IPS DF 6.9 (cell line): ENCODE results near the gene FOXO3.

ENCODE experiments used
- DNase-seq: peaks from one replicate; pipeline ENCODE4 v3.0.0-alpha.2; 2013; ENCODE audit warnings: low read depth, low spot score
- H3K27ac ChIP-seq: one replicate; pipeline ENCODE4 v1.5.1; 2013; ENCODE audit warnings: low read length, control low read depth
- H3K27me3 ChIP-seq: 2 replicates; pipeline ENCODE4 v1.6.1; 2013; ENCODE audit warnings: mild to moderate bottlenecking, low read length; ENCODE audit not compliant: control insufficient read depth, insufficient read depth
- H3K36me3 ChIP-seq: 2 replicates; pipeline ENCODE4 v1.6.1; 2013; ENCODE audit warnings: low read length; ENCODE audit not compliant: control insufficient read depth, insufficient read depth
- H3K4me1 ChIP-seq: 2 replicates; pipeline ENCODE4 v1.6.1; 2013; ENCODE audit warnings: low read length; ENCODE audit not compliant: control insufficient read depth, insufficient read depth
- H3K4me3 ChIP-seq: 2 replicates; pipeline ENCODE4 v1.5.1; 2013; ENCODE audit warnings: mild to moderate bottlenecking, low read length
- H3K9me3 ChIP-seq: 2 replicates; pipeline ENCODE4 v1.6.1; 2013; ENCODE audit warnings: low read length, inconsistent platforms; ENCODE audit not compliant: control insufficient read depth, insufficient read depth
- WGBS: extraction: QIAGEN DNeasy Blood & Tissue Kit; methylation state at CpG from one replicate; pipeline ENCODE4 v1.1.7; 2013; ENCODE audit warnings: mixed read lengths, missing lambda C conversion rate; ENCODE audit not compliant: insufficient read length, insufficient coverage; 5-methylcytosine and 5-hydroxymethylcytosine counted together

FOXO3 gene

GRCh38 chr6:108575905-108576494 lies 15.3 kb downstream of the FOXO3 start:
- no CpG with 5 or more reads among the region's 2 CpGs for WGBS
- Histone ChIP-seq H3K27ac (no peak overlapping the region), H3K9me3 (no peaks in the 10 kb centered on the region)

GRCh38 chr6:108576709-108577108 lies 16.0 kb downstream of the FOXO3 start:
- no peak for DNase-seq
- H3K27ac ChIP-seq = no peak overlapping the region
- WGBS = no CpG with 5 or more reads among the region's 1 CpG

More at GRCh38 chr6:108575905-108576494, 15.3 kb downstream of the FOXO3 start:
- Histone ChIP-seq H3K27me3 (no peaks in the 10 kb centered on the region), H3K4me1 (no peaks in the 10 kb centered on the region), H3K36me3 (no peaks in the 10 kb centered on the region), H3K4me3 (no peak overlapping the region)
- no peak for DNase-seq

GRCh38 chr6:108578166-108578565 lies 17.4 kb downstream of the FOXO3 start:
- no peaks in the 10 kb centered on the region for H3K36me3 ChIP-seq
- WGBS = no CpG with 5 or more reads among the region's 4 CpGs
- no peak overlapping the region for H3K27ac ChIP-seq

More at GRCh38 chr6:108576709-108577108, 16.0 kb downstream of the FOXO3 start:
- no peak overlapping the region for H3K4me3 ChIP-seq
- no peaks in the 10 kb centered on the region for H3K9me3 ChIP-seq
- H3K36me3 ChIP-seq = no peaks in the 10 kb centered on the region
- H3K27me3 ChIP-seq = no peaks in the 10 kb centered on the region
- no peaks in the 10 kb centered on the region for H3K4me1 ChIP-seq

GRCh38 chr6:108578595-108579327 lies 18.0 kb downstream of the FOXO3 start:
- Histone ChIP-seq H3K27ac (no peak overlapping the region), H3K9me3 (no peaks in the 10 kb centered on the region), H3K4me3 (no peak overlapping the region), H3K36me3 (no peaks in the 10 kb centered on the region), H3K4me1 (peaks cover 3% of the 10 kb centered on the region; the same call in 1 of the 2 replicates), H3K27me3 (no peaks in the 10 kb centered on the region)
- no CpG with 5 or more reads among the region's 9 CpGs for WGBS
- DNase-seq = no peak

More at GRCh38 chr6:108578166-108578565, 17.4 kb downstream of the FOXO3 start:
- DNase-seq = no peak
- no peaks in the 10 kb centered on the region for H3K27me3 ChIP-seq
- no peaks in the 10 kb centered on the region for H3K9me3 ChIP-seq
- H3K4me1 ChIP-seq = peaks cover 3% of the 10 kb centered on the region; the same call in 1 of the 2 replicates
- no peak overlapping the region for H3K4me3 ChIP-seq

GRCh38 chr6:108579328-108579721 lies 18.6 kb downstream of the FOXO3 start:
- H3K27me3 ChIP-seq = no peaks in the 10 kb centered on the region
- DNase-seq = no peak
- no peaks in the 10 kb centered on the region for H3K9me3 ChIP-seq
- no peaks in the 10 kb centered on the region for H3K36me3 ChIP-seq
- peaks cover 3% of the 10 kb centered on the region; the same call in 1 of the 2 replicates for H3K4me1 ChIP-seq
- WGBS = no CpG with 5 or more reads among the region's 2 CpGs
- no peak overlapping the region for H3K27ac ChIP-seq
- no peak overlapping the region for H3K4me3 ChIP-seq

GRCh38 chr6:108580646-108581045 lies 19.9 kb downstream of the FOXO3 start:
- Histone ChIP-seq H3K36me3 (no peaks in the 10 kb centered on the region), H3K27me3 (no peaks in the 10 kb centered on the region), H3K4me1 (peaks cover 3% of the 10 kb centered on the region; the same call in 1 of the 2 replicates), H3K4me3 (no peak overlapping the region), H3K9me3 (no peaks in the 10 kb centered on the region), H3K27ac (no peak overlapping the region)
- no CpG with 5 or more reads among the region's 2 CpGs for WGBS
- DNase-seq = no peak

DNA sequence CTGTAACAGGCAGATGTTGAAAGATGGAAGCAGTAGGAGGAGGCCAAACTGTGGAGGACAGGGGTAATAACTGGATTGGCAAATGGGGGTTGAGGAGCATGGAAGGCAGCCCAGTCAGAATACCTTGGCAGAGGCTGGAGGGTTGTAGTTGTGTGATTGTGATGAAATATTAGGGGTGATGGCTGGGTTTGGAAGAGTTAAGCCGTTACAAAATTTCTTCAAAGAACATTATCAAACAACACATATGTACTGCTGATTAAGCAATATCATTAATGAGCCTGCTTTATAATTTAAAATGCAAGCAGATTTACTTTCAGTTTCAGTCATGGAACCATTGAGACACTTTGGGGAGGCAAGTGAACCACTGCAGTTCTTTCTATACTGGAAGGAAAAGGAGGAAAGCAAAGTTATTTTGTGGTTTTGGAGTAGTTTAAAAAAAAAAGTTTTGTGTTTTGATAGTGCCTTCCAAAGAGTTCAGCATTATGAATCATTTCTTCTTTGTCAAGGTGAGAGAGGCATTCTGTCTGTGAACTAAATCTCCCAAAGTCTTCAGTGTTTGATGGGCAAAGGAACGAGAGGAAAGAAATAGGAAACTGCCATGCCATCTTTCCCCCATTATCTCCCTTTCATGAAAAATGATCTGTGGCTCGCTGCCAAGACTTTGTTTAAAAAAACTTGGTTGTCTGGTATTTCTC lies 20.7 kb downstream of the FOXO3 start:
- Histone ChIP-seq H3K4me3 (no peak overlapping the region), H3K4me1 (peaks cover 3% of the 10 kb centered on the region; the same call in 1 of the 2 replicates), H3K27ac (no peak overlapping the region), H3K27me3 (no peaks in the 10 kb centered on the region), H3K36me3 (no peaks in the 10 kb centered on the region), H3K9me3 (no peaks in the 10 kb centered on the region)
- no CpG with 5 or more reads among the region's 3 CpGs for WGBS
- DNase-seq = no peak

GRCh38 chr6:108581932-108582475 lies 21.3 kb downstream of the FOXO3 start:
- Histone ChIP-seq H3K4me3 (no peak overlapping the region), H3K36me3 (no peaks in the 10 kb centered on the region), H3K27me3 (no peaks in the 10 kb centered on the region), H3K9me3 (no peaks in the 10 kb centered on the region), H3K4me1 (peaks cover 3% of the 10 kb centered on the region; the same call in 1 of the 2 replicates), H3K27ac (no peak overlapping the region)
- WGBS = no CpG with 5 or more reads among the region's 1 CpG
- DNase-seq = no peak

DNA sequence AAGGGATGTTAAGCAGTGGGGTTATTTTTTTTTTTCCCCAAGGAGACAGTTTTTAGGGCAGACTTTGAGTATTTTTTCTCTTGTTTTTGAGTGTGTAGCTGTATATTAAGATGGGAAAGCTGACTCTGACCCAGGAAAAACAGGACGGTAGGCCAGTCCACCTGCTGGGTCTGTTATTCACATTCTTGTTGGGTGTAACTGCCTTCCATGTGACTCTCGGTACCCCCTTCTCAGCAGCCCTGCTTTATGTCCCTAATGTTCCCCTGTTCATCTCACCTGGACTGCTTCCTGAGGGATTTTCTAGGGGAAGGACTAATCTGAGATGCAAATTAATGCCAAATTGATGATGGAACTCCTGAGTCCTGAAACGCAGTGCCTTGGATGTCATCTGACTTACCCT lies 21.9 kb downstream of the FOXO3 start:
- Histone ChIP-seq H3K36me3 (no peaks in the 10 kb centered on the region), H3K4me3 (no peak overlapping the region), H3K27ac (no peak overlapping the region), H3K4me1 (peaks cover 3% of the 10 kb centered on the region; the same call in 1 of the 2 replicates), H3K27me3 (no peaks in the 10 kb centered on the region), H3K9me3 (no peaks in the 10 kb centered on the region)
- no CpG with 5 or more reads among the region's 3 CpGs for WGBS
- no peak for DNase-seq

GRCh38 chr6:108584323-108584722 lies 23.6 kb downstream of the FOXO3 start:
- peaks cover 6% of the 10 kb centered on the region; the same call in 1 of the 2 replicates for H3K4me1 ChIP-seq
- no peaks in the 10 kb centered on the region for H3K27me3 ChIP-seq
- no peaks in the 10 kb centered on the region for H3K9me3 ChIP-seq
- H3K4me3 ChIP-seq = no peak overlapping the region
- no peak overlapping the region for H3K27ac ChIP-seq
- no CpG with 5 or more reads among the region's 5 CpGs for WGBS
- no peak for DNase-seq
- H3K36me3 ChIP-seq = no peaks in the 10 kb centered on the region
